ENCODE results near the gene GPC6.
"Not testable (repeated sequence)": the region's sequence is repeated elsewhere in the genome, so short reads cannot be mapped to it uniquely, and the experiment has no call there.

The GPC6 gene

DNA sequence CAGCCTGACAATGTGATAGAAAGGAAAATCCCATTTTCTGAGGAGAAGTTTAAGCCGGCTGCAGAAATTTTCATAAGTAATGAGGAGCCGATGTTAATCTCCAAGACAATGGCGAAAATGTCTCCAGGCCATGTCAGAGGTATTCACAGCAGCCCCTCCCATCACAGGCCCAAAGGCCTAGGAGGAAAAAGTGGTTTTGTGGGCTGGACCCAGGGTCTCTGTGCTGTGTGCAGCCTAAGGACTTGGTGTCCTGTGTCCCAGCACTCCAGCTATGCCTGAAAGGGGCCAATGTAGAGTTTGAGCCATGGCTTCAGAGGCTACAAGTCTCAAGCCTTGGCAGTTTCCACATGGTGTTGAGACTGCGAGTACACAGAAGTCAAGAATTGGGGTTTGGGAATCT is 32.9 kb upstream of the GPC6 start:
- Histone ChIP-seq H3K36me3 (ENCODE audit: low read depth) (no peaks in the 10 kb centered on the region), H3K9me3 (ENCODE audit: severe bottlenecking) (no peaks in the 10 kb centered on the region), H3K4me1 (ENCODE audit: insufficient read depth, poor library complexity, severe bottlenecking) (no peaks in the 10 kb centered on the region), H3K27ac (ENCODE audit: poor library complexity, severe bottlenecking) (no peak overlapping the region), H3K27me3 (ENCODE audit: insufficient read depth, poor library complexity, severe bottlenecking) (no peaks in the 10 kb centered on the region), H3K4me3 (ENCODE audit: severe bottlenecking) (no peak overlapping the region)
- ATAC-seq (ENCODE audit: low read depth) (no peak), DNase-seq (ENCODE audit: low spot score) (no peak)
- TF ChIP-seq CTCF (IDR thresholded peaks at IDR 0.05; ENCODE audit: poor library complexity, severe bottlenecking), result no peak

GRCh38 chr13:93199856-93200255 is 26.8 kb upstream of the GPC6 start:
- Histone ChIP-seq H3K4me1 (ENCODE audit: insufficient read depth, poor library complexity, severe bottlenecking) (no peaks in the 10 kb centered on the region), H3K27ac (ENCODE audit: poor library complexity, severe bottlenecking) (no peak overlapping the region), H3K4me3 (ENCODE audit: severe bottlenecking) (no peak overlapping the region), H3K9me3 (ENCODE audit: severe bottlenecking) (peaks cover 6% of the 10 kb centered on the region), H3K36me3 (ENCODE audit: low read depth) (no peaks in the 10 kb centered on the region), H3K27me3 (ENCODE audit: insufficient read depth, poor library complexity, severe bottlenecking) (no peaks in the 10 kb centered on the region)
- DNase-seq (ENCODE audit: low spot score) (no peak), ATAC-seq (ENCODE audit: low read depth) (no peak)
- TF ChIP-seq CTCF (IDR thresholded peaks at IDR 0.05; ENCODE audit: poor library complexity, severe bottlenecking), result no peak

DNA sequence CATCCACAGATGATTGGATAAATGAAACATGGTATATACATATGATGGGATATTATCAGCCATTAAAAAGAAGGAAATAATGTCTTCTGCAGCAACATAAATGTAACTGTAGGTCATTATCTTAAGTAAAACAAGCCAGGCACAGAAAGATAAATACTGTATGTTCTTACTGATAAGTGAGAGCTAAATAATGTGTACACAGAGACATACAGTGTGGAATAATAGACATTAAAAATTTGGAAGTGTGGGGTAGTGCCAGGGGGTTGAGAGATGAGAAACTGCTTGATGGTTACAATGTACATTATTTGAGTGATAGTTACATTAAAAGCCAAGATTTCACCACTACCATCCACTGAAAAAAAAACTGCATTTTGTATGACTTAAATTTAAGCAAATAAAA is 26.0 kb upstream of the GPC6 start:
- H3K4me3 ChIP-seq (ENCODE audit: severe bottlenecking), result no peak overlapping the region
- no peaks in the 10 kb centered on the region for H3K36me3 ChIP-seq (ENCODE audit: low read depth)
- H3K9me3 ChIP-seq (ENCODE audit: severe bottlenecking), result peaks cover 6% of the 10 kb centered on the region
- H3K4me1 ChIP-seq (ENCODE audit: insufficient read depth, poor library complexity, severe bottlenecking), result no peaks in the 10 kb centered on the region
- TF ChIP-seq CTCF (IDR thresholded peaks at IDR 0.05; ENCODE audit: poor library complexity, severe bottlenecking), result no peak
- no peak for DNase-seq (ENCODE audit: low spot score)
- no peak overlapping the region for H3K27ac ChIP-seq (ENCODE audit: poor library complexity, severe bottlenecking)
- no peaks in the 10 kb centered on the region for H3K27me3 ChIP-seq (ENCODE audit: insufficient read depth, poor library complexity, severe bottlenecking)
- ATAC-seq (ENCODE audit: low read depth), result no peak

DNA sequence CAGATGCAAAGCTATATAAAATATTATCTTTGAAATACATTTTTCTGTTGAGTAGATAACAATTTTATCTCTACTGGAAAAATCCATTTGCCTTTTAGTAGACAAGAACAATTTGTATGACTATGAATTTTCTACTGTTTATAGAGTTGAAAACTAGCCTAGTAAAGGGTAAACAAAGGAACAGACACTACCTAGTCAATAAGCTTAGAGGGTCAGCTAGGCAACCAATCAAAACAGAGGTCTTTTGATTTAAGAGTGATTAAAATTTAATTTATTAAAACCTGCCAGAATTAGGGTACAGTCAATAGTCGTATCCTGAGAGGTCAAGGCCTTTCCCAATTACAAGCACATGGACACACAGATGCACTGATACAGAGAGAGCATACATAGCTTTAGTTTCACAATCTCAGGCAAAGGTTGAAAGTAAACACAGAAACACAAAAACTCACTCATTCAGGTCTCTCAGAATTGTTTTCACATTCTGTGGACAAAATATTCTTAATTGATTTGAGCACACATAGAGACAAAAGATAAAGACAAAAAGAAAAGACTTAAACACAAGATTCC is 24.5 kb upstream of the GPC6 start:
- no peak for TF ChIP-seq CTCF (IDR thresholded peaks at IDR 0.05; ENCODE audit: poor library complexity, severe bottlenecking)
- no peak overlapping the region for H3K4me3 ChIP-seq (ENCODE audit: severe bottlenecking)
- H3K9me3 ChIP-seq (ENCODE audit: severe bottlenecking), result peaks cover 6% of the 10 kb centered on the region
- ATAC-seq (ENCODE audit: low read depth) (no peak), DNase-seq (ENCODE audit: low spot score) (no peak)
- H3K27me3 ChIP-seq (ENCODE audit: insufficient read depth, poor library complexity, severe bottlenecking), result no peaks in the 10 kb centered on the region
- H3K27ac ChIP-seq (ENCODE audit: poor library complexity, severe bottlenecking), result no peak overlapping the region
- no peaks in the 10 kb centered on the region for H3K4me1 ChIP-seq (ENCODE audit: insufficient read depth, poor library complexity, severe bottlenecking)
- H3K36me3 ChIP-seq (ENCODE audit: low read depth), result no peaks in the 10 kb centered on the region

DNA sequence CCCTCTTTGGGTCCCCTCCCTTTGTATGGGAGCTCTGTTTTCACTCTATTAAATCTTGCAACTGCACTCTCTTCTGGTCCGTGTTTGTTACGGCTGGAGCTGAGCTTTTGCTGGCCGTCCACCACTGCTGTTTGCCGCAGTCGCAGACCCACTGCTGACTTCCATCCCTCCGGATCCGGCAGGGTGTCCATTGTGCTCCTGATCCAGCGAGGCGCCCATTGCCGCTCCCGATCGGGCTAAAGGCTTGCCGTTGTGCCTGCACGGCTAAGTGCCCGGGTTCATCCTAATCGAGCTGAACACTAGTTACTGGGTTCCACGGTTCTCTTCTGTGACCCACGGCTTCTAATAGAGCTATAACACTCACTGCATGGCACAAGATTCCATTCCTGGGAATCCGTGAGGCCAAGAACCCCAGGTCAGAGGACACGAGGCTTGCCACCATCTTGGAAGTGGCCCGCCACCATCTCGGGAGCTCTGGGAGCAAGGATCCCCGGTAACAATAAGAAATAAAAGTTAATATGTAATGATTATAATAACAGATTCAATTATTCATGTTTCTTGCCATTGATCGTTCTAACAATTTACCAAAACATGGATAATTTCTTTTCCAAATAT is 19.7 kb upstream of the GPC6 start:
- H3K4me3 ChIP-seq (ENCODE audit: severe bottlenecking); H3K9me3 ChIP-seq (ENCODE audit: severe bottlenecking); DNase-seq (ENCODE audit: low spot score); H3K27ac ChIP-seq (ENCODE audit: poor library complexity, severe bottlenecking); H3K4me1 ChIP-seq (ENCODE audit: insufficient read depth, poor library complexity, severe bottlenecking); ATAC-seq (ENCODE audit: low read depth); H3K27me3 ChIP-seq (ENCODE audit: insufficient read depth, poor library complexity, severe bottlenecking); H3K36me3 ChIP-seq (ENCODE audit: low read depth): not testable (repeated sequence)
